ENCODE data around the gene ADAP1. TPM values are rescaled to one million over a fixed set of nuclear protein-coding genes. Genes with fewer than 3 reads are reported as not detected.

The ADAP1 gene
- total and polyA plus RNA-seq, 2 of the 8 experiments (the other 6 are each of a cell fraction or from before 2014, with no cell fraction given), result 5.8 to 6.1 TPM

GRCh38 chr7:908159-908581 is 46.3 kb downstream of the ADAP1 start:
- Histone ChIP-seq H3K18ac (ENCODE audit: extremely low read depth, low read length) (no peak overlapping the region; the same call in 1 of the 2 replicates), H4K5ac (ENCODE audit: insufficient read length, low read depth, low read length) (no peak overlapping the region), H4K8ac (ENCODE audit: extremely low read depth, insufficient read depth, low read length) (no peak overlapping the region; the same call in 1 of the 2 replicates), H3K9ac (replicated peaks in 1 of 4; ENCODE audit: extremely low read depth in 1 of 4, low read depth in 3 of 4, low read length in 3 of 4) (no peak overlapping the region), H2AFZ (ENCODE audit: low read length) (no peak overlapping the region), H3K36me3 (ENCODE audit: control insufficient read depth in 2 of 4, insufficient read depth in 4 of 4, low read length in 3 of 4) (no peaks in the 10 kb centered on the region), H2BK15ac (ENCODE audit: low read length) (no peak overlapping the region), H2BK20ac (ENCODE audit: low read length) (peak overlapping the region; percentile 90; the same call in 1 of the 2 replicates), H3K23ac (ENCODE audit: insufficient read length) (no peak overlapping the region), H4K91ac (replicated peaks; ENCODE audit: insufficient read length, low read length) (peak overlapping the region; percentile 65), H2BK5ac (ENCODE audit: low read depth, low read length) (no peak overlapping the region), H3K9me3 (ENCODE audit: insufficient read depth in 2 of 2, low read depth in 1 of 2, low read length in 1 of 2) (no peaks in the 10 kb centered on the region), H3K4me1 (replicated peaks in 1 of 4; ENCODE audit: control insufficient read depth in 3 of 4, insufficient read depth in 4 of 4, low read length in 3 of 4) (peaks cover 0 to 12% (median 2%) of the 10 kb centered on the region in 4 experiments; a peak in 3 of 7 replicates), H3K14ac (ENCODE audit: insufficient read length) (no peak overlapping the region), H3K79me2 (ENCODE audit: control insufficient read depth in 1 of 2, insufficient read depth in 2 of 2, low read length in 2 of 2) (no peaks in the 10 kb centered on the region), H2BK12ac (ENCODE audit: low read depth, low read length) (peak overlapping the region; percentile 80; the same call in 1 of the 2 replicates), H4K20me1 (replicated peaks in 1 of 2; ENCODE audit: control insufficient read depth in 1 of 2, insufficient read depth in 2 of 2, low read length in 2 of 2) (peaks cover 0 to 3% of the 10 kb centered on the region in 2 experiments), H3K27ac (ENCODE audit: low read depth, low read length) (no peak overlapping the region), H3K4me3 (ENCODE audit: extremely low read depth in 1 of 4, insufficient read depth in 2 of 4, low read depth in 3 of 4, low read length in 4 of 4) (peak overlapping the region in 1 of 4 experiments; percentile 49; a peak in 1 of 8 replicates), H3K4me2 (ENCODE audit: insufficient read depth in 1 of 2, low read depth in 2 of 2, low read length in 2 of 2) (peak overlapping the region; percentile 4 to 64; a peak in 2 of 4 replicates), H3K79me1 (ENCODE audit: low read depth, low read length) (no peaks in the 10 kb centered on the region), H2AK5ac (ENCODE audit: low read depth, low read length) (no peak overlapping the region), H3K56ac (replicated peaks; ENCODE audit: insufficient read length, low read depth, low read length) (no peak overlapping the region), H3K23me2 (ENCODE audit: low read depth, low read length) (no peaks in the 10 kb centered on the region; the same call in 1 of the 2 replicates), H3K4ac (replicated peaks; ENCODE audit: insufficient read length, low read depth, low read length) (no peak overlapping the region), H3K27me3 (replicated peaks in 1 of 4; ENCODE audit: control insufficient read depth in 3 of 4, extremely low read depth in 1 of 4, insufficient read depth in 3 of 4, low read length in 3 of 4) (peaks cover 0 to 12% (median 9%) of the 10 kb centered on the region in 4 experiments; a peak in 4 of 7 replicates), H2BK120ac (replicated peaks; ENCODE audit: low read depth, low read length) (no peak overlapping the region)
- TF ChIP-seq TEAD4 (IDR thresholded peaks at IDR 0.05; ENCODE audit: low read depth, low read length) (no peak), YY1 (IDR thresholded peaks at IDR 0.05; ENCODE audit: low read depth, low read length) (no peak), USF2 (IDR thresholded peaks at IDR 0.05; ENCODE audit: low read length) (no peak), SP2 (IDR thresholded peaks at IDR 0.05; ENCODE audit: low read length) (no peak), GTF2F1 (IDR thresholded peaks at IDR 0.05; ENCODE audit: borderline replicate concordance, low read depth, low read length) (no peak), SRF (IDR thresholded peaks at IDR 0.05; ENCODE audit: low read depth, low read length) (no peak), TAF7 (optimal IDR thresholded peaks at IDR 0.05; ENCODE audit: borderline replicate concordance, low read depth, low read length) (no peak), SUZ12 (IDR thresholded peaks at IDR 0.05; ENCODE audit: low read length) (no peak)
- POLR2A ChIA-PET (ENCODE audit: partially characterized antibody), result interaction anchor here (0.9 to 1.3 kb wide), 3 partner anchors 13 to 74 kb away, joined by 3 read pairs; no protein-coding TSS in a partner anchor
- WGBS, 2 experiments (ENCODE audit: extremely low coverage in 1 of 2, insufficient coverage in 1 of 2, insufficient read length in 1 of 2, insufficient replicate concordance in 2 of 2, low coverage in 1 of 2, low lambda C conversion rate in 2 of 2, missing lambda C conversion rate in 1 of 2), result 91% methylated on average over 8 of the region's 12 CpGs; no CpG with 5 or more reads in 1 of the 2 experiments
- CTCF ChIA-PET (ENCODE audit: partially characterized antibody), result interaction anchor here (0.6 to 6.3 kb wide), 14 partner anchors 9 to 275 kb away, joined by 3 to 36 read pairs (median 4); partner anchors contain the start of gene COX19
- DNase-seq (ENCODE audit: low read depth in 1 of 2, low spot score in 2 of 2) (no peak), FAIRE-seq (no peak)
